Smooth muscle cell (in vitro differentiated cells): ENCODE measurements around the gene POU2F3. TPM values are rescaled to one million over a fixed set of nuclear protein-coding genes. Genes with fewer than 3 reads are reported as not detected.

Experiments
- DNase-seq: peaks from one replicate; lab custom pipeline; 2025; ENCODE audit not compliant: unreplicated experiment; lab: John Stamatoyannopoulos, UW
- H2AFZ ChIP-seq: fragments of 200-600 bp; sonication (generic); 2 replicates; pipeline ENCODE4 v1.6.0; 2016; ENCODE audit warnings: antibody characterized with exemption, low read depth, mild to moderate bottlenecking
- H3F3A ChIP-seq: fragments of 200-600 bp; sonication (generic); 2 replicates; pipeline ENCODE4 v1.6.0; 2017; ENCODE audit warnings: antibody characterized with exemption, low read depth
- H3K27ac ChIP-seq: fragments of 200-600 bp; sonication (generic); 2 replicates; pipeline ENCODE4 v1.5.1; 2016; ENCODE audit warnings: low read depth, mild to moderate bottlenecking
- H3K27me3 ChIP-seq: fragments of 200-600 bp; sonication (generic); 2 replicates; pipeline ENCODE4 v1.6.1; 2016; ENCODE audit warnings: low read depth, mild to moderate bottlenecking
- H3K36me3 ChIP-seq: fragments of 200-600 bp; sonication (generic); 2 replicates; pipeline ENCODE4 v1.5.1; 2016; ENCODE audit warnings: low read depth
- H3K4me1 ChIP-seq: fragments of 200-600 bp; sonication (generic); 2 replicates; pipeline ENCODE4 v1.5.1; 2016; ENCODE audit warnings: low read depth
- H3K4me2 ChIP-seq: fragments of 200-600 bp; sonication (generic); 2 replicates; pipeline ENCODE4 v1.6.0; 2016; ENCODE audit warnings: mild to moderate bottlenecking
- H3K4me3 ChIP-seq: fragments of 200-600 bp; sonication (generic); 2 replicates; pipeline ENCODE4 v1.5.1; 2016; ENCODE audit warnings: mild to moderate bottlenecking
- H3K79me2 ChIP-seq: fragments of 200-600 bp; sonication (generic); 2 replicates; pipeline ENCODE4 v1.6.0; 2016; ENCODE audit warnings: low read depth, mild to moderate bottlenecking
- H3K9ac ChIP-seq: fragments of 200-600 bp; sonication (generic); 2 replicates; pipeline ENCODE4 v1.6.0; 2016; ENCODE audit warnings: low read depth
- H3K9me3 ChIP-seq: fragments of 200-600 bp; sonication (generic); replicated peaks from 2 replicates; pipeline ENCODE4 v1.5.1; 2016; ENCODE audit warnings: low read depth
- H4K20me1 ChIP-seq: fragments of 200-600 bp; sonication (generic); 2 replicates; pipeline ENCODE4 v1.6.0; 2016; ENCODE audit warnings: low read depth
- WGBS: methylation state at CpG from one replicate; pipeline ENCODE4 v1.1.7; 2016; ENCODE audit warnings: low lambda C conversion rate; 5-methylcytosine and 5-hydroxymethylcytosine counted together
- polyA plus RNA-seq: library from polyadenylated mRNA; unstranded; fragments of >200 nt; fragmentation: Nextera tagmentation; extraction: Ambion mirVana; gene quantifications from 2 replicates; pipeline ENCODE4 v1.2.1, GENCODE V29; 2016
- total RNA-seq: library from RNA; depleted of rRNA; stranded (reverse); fragments of >200 nt; gene quantifications from 2 replicates; pipeline ENCODE4 v1.2.3, GENCODE V29; 2014
- TF ChIP-seq, protein P1 (sequence below): fragments of 200-600 bp; sonication (generic); IDR thresholded peaks from 2 replicates; pipeline ENCODE4 v1.5.1; 2017; ENCODE audit warnings: borderline replicate concordance, mild to moderate bottlenecking, antibody characterized with exemption; ENCODE audit not compliant: insufficient read depth, poor library complexity, severe bottlenecking

POU2F3 gene
- total and polyA plus RNA-seq, 2 experiments from 2014 or later, result 2.8 TPM; not detected in 1

DNA sequence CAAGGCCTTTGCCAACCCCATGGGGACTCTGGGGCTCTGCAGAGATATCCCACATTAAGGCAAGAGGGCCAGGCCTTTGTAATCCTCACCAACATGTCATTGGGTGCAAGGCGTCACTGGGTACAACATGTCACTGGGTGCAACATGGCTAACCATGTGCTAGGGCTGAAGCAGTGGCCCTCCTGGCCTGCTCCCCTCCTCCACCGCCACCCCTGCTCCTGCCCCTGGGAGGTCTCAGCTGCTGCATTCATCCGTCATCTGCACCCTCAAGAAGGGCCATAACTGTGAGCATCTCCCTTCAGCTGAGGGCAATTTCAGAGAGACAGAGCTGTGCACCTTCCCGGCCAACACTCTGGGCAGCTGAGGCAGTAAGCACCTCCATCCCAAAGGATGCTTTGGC, 45.8 kb upstream of the POU2F3 start:
- H3K27ac ChIP-seq, result no peak overlapping the region
- H3K9me3 ChIP-seq, result no peaks in the 10 kb centered on the region
- H3K79me2 ChIP-seq, result no peaks in the 10 kb centered on the region
- no peak overlapping the region for H3K4me2 ChIP-seq
- no peaks in the 10 kb centered on the region for H3K27me3 ChIP-seq
- H4K20me1 ChIP-seq, result no peaks in the 10 kb centered on the region
- no peaks in the 10 kb centered on the region for H3K36me3 ChIP-seq
- DNase-seq, result no peak
- peaks cover 28% of the 10 kb centered on the region for H3K4me1 ChIP-seq
- 98% methylated on average over 3 of the region's 4 CpGs for WGBS
- H3K4me3 ChIP-seq, result no peak overlapping the region
- no peak overlapping the region for H2AFZ ChIP-seq
- H3F3A ChIP-seq, result no peaks in the 10 kb centered on the region
- TF ChIP-seq, protein P1, sequence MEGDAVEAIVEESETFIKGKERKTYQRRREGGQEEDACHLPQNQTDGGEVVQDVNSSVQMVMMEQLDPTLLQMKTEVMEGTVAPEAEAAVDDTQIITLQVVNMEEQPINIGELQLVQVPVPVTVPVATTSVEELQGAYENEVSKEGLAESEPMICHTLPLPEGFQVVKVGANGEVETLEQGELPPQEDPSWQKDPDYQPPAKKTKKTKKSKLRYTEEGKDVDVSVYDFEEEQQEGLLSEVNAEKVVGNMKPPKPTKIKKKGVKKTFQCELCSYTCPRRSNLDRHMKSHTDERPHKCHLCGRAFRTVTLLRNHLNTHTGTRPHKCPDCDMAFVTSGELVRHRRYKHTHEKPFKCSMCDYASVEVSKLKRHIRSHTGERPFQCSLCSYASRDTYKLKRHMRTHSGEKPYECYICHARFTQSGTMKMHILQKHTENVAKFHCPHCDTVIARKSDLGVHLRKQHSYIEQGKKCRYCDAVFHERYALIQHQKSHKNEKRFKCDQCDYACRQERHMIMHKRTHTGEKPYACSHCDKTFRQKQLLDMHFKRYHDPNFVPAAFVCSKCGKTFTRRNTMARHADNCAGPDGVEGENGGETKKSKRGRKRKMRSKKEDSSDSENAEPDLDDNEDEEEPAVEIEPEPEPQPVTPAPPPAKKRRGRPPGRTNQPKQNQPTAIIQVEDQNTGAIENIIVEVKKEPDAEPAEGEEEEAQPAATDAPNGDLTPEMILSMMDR, result no peak
- H3K9ac ChIP-seq, result no peak overlapping the region

DNA sequence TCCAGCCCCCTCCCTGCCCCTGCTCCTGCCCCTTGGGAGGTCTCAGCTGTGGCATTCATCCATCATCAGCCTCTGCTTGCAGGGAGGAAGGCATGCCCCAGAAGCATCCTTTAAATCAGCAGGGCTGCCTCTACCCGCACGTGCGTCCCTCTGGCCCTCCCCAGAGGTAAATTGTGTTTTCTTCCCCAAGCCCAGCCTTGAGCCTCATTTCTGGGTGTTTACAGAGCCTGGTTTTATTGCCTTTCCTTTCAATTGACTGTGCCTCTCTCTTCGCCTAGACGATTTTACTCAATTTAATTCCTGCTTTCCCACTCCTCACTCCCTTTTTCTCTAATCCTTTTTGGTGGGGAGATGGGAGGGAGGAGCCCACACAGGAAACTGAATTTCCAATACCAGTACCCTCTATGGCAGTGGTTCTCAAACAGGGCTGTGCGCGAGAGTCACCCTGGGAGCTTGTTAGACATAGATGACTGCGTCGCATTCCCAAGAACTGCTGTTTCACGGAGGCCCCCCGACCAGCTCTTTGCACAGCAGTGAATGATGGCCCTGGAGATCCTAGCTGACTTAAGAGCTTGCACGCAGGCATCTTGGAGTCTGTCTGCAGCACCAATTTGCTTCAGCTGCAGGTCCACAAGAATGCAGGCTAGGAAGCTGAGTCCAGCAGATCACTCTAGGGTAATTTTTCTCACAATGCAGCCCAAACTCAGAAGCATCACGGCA, 44.2 kb upstream of the POU2F3 start:
- Histone ChIP-seq H2AFZ (no peak overlapping the region), H3K9ac (no peak overlapping the region), H3F3A (no peaks in the 10 kb centered on the region), H3K27me3 (no peaks in the 10 kb centered on the region), H4K20me1 (no peaks in the 10 kb centered on the region), H3K4me1 (peaks cover 28% of the 10 kb centered on the region), H3K4me3 (no peak overlapping the region), H3K36me3 (no peaks in the 10 kb centered on the region), H3K4me2 (peak overlapping the region; percentile 51), H3K27ac (peak overlapping the region; percentile 62), H3K79me2 (no peaks in the 10 kb centered on the region), H3K9me3 (no peaks in the 10 kb centered on the region)
- WGBS, result 19% methylated on average over 13 of the region's 13 CpGs
- DNase-seq, result no peak
- TF ChIP-seq, protein P1, result no peak

DNA sequence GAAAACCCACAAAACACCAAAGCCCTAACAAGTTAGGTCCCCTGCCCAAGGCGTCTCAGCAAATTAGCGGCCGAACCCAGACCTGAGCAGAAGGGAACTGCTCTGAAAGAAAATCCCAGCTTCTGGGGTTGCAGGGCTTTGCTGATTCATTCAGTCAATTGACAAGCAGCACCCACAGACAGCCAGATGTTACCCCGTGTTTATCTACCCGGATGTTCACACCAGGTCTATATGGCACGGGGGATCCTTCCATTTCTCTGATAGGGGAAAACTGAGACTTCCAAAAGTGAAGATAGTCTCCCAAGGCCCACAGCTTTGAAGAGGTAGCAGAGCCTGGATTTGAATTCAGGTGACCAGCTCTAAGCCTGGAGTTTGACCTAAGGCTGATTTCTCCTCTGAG, 43.1 kb upstream of the POU2F3 start:
- no peaks in the 10 kb centered on the region for H3F3A ChIP-seq
- no peaks in the 10 kb centered on the region for H3K36me3 ChIP-seq
- H3K4me2 ChIP-seq, result peak overlapping the region; percentile 16
- H3K9ac ChIP-seq, result no peak overlapping the region
- TF ChIP-seq, protein P1, result no peak
- no peaks in the 10 kb centered on the region for H3K79me2 ChIP-seq
- H2AFZ ChIP-seq, result peak overlapping the region; percentile 69
- no peaks in the 10 kb centered on the region for H4K20me1 ChIP-seq
- peak overlapping the region; percentile 62 for H3K27ac ChIP-seq
- H3K9me3 ChIP-seq, result no peaks in the 10 kb centered on the region
- H3K27me3 ChIP-seq, result no peaks in the 10 kb centered on the region
- no peak overlapping the region for H3K4me3 ChIP-seq
- WGBS, result 70% methylated on average over 6 of the region's 6 CpGs
- no peak for DNase-seq
- peaks cover 28% of the 10 kb centered on the region for H3K4me1 ChIP-seq
